HepG2 (cell line): Measurements from ENCODE around the gene SNRPD2. TPM values are rescaled to one million over a fixed set of nuclear protein-coding genes. Genes with fewer than 3 reads are reported as not detected.

Experiments
- KIAA2018 ChIP-seq: sonication (generic); formaldehyde crosslinking; IDR thresholded peaks from 2 replicates; pipeline ENCODE4 v1.5.0; 2020; ENCODE audit warnings: mild to moderate bottlenecking, missing genetic modification reagents, borderline replicate concordance
- NAIF1 ChIP-seq: sonication (generic); formaldehyde crosslinking; IDR thresholded peaks from 2 replicates; pipeline ENCODE4 v1.5.0; 2020; ENCODE audit warnings: mild to moderate bottlenecking, missing genetic modification reagents, borderline replicate concordance
- NFE2L1 ChIP-seq: sonication (generic); formaldehyde crosslinking; IDR thresholded peaks from 2 replicates; pipeline ENCODE4 v1.4.0; 2020; ENCODE audit warnings: missing genetic modification reagents, mild to moderate bottlenecking, borderline replicate concordance
- RARG ChIP-seq: sonication (generic); formaldehyde crosslinking; IDR thresholded peaks from 2 replicates; pipeline ENCODE4 v1.4.0; 2020; ENCODE audit warnings: low read depth, mild to moderate bottlenecking, missing genetic modification reagents
- ZC3H13 ChIP-seq: sonication (generic); formaldehyde crosslinking; IDR thresholded peaks from 2 replicates; pipeline ENCODE4 v1.8.1; 2023; ENCODE audit warnings: mild to moderate bottlenecking, missing genetic modification reagents, moderate library complexity
- ZNF18 ChIP-seq: sonication (generic); formaldehyde crosslinking; IDR thresholded peaks from 2 replicates; pipeline ENCODE4 v1.8.0; 2022; ENCODE audit warnings: mild to moderate bottlenecking, missing genetic modification reagents; ENCODE audit not compliant: insufficient replicate concordance
- polyA plus RNA-seq, 8 experiments: library from polyadenylated mRNA; depleted of rRNA in 3 of 8; stranded (reverse) in 7 of 8; unstranded in 1 of 8; fragments of >200 nt; fragmentation: Illumina TruSeq in 4 of 8; extraction: Trizol in 4 of 8; gene quantifications; 2 replicates each; pipeline versions ENCODE4 v1.2.1 to v1.2.3, GENCODE V29; 2011 to 2016; ENCODE audit warnings: low read depth in 4 of 8, missing spikeins in 1 of 8, mixed read lengths in 1 of 8; ENCODE audit not compliant: insufficient read depth in 1 of 8
- total RNA-seq, 5 experiments: library from RNA; depleted of rRNA; stranded (reverse); fragments of >200 nt; fragmentation: Illumina TruSeq; extraction: Trizol; gene quantifications; 2 replicates each; pipeline ENCODE4 v1.2.3, GENCODE V29; 2016; ENCODE audit warnings: low read depth in 1 of 5

SNRPD2 gene
- total and polyA plus RNA-seq, 2 of the 13 experiments (the other 11 are each of a cell fraction or from before 2014, with no cell fraction given): 299 to 485 TPM

- TF ChIP-seq KIAA2018 (CRISPR knock-in tag) (no peak), NAIF1 (no peak), ZNF18 (CRISPR knock-in tag) (no peak), RARG (CRISPR knock-in tag) (no peak), ZC3H13 (CRISPR knock-in tag) (peak; percentile 27), NFE2L1 (CRISPR knock-in tag) (no peak)
Observed at GRCh38 chr19:45711851-45712698, 20.3 kb upstream of the SNRPD2 start (continued).
